Aorta (tissue), 5 donors: ENCODE results near the gene PITPNM1. TPM values are rescaled to one million over a fixed set of nuclear protein-coding genes. Genes with fewer than 3 reads are reported as not detected.
A peak's percentile ranks its signal among the peaks of the same experiment; 100 is the strongest.

Experiments used
- ATAC-seq: fragments of 200-7000 bp; cut with Tn5 transposase; one replicate; pipeline ENCODE4 v1.9.1; 2022; ENCODE audit warnings: moderate library complexity; ENCODE audit not compliant: low FRiP score
- DNase-seq, 2 donors: peaks; one replicate each; pipeline ENCODE4 v3.0.0-alpha.2; 2020
- H3K27ac ChIP-seq, 2 donors: one replicate each; pipeline ENCODE4 v1.5.1; 2013; ENCODE audit warnings: low read length in 2 of 2, mild to moderate bottlenecking in 2 of 2, moderate library complexity in 2 of 2, control low read depth in 1 of 2, inconsistent platforms in 1 of 2, low read depth in 1 of 2
- H3K27me3 ChIP-seq, 2 donors: one replicate each; pipeline ENCODE4 v1.6.1; 2013; ENCODE audit warnings: control low read depth in 1 of 2, low read length in 1 of 2, mild to moderate bottlenecking in 1 of 2, moderate library complexity in 1 of 2; ENCODE audit not compliant: insufficient read depth in 2 of 2, control insufficient read depth in 1 of 2
- H3K36me3 ChIP-seq, 2 donors: one replicate each; pipeline ENCODE4 v1.6.1; 2013; ENCODE audit warnings: control low read depth in 1 of 2, low read length in 1 of 2, mild to moderate bottlenecking in 1 of 2; ENCODE audit not compliant: insufficient read depth in 2 of 2, control insufficient read depth in 1 of 2
- H3K4me1 ChIP-seq, 2 donors: one replicate each; pipeline ENCODE4 v1.6.1; 2013; ENCODE audit warnings: low read length in 2 of 2, control low read depth in 1 of 2, mild to moderate bottlenecking in 1 of 2, moderate library complexity in 1 of 2; ENCODE audit not compliant: insufficient read depth in 2 of 2, control insufficient read depth in 1 of 2
- H3K4me3 ChIP-seq, 2 donors: one replicate each; pipeline ENCODE4 v1.5.1; 2013; ENCODE audit warnings: low read length in 2 of 2, control low read depth in 1 of 2, mild to moderate bottlenecking in 1 of 2
- H3K9me3 ChIP-seq: one replicate; pipeline ENCODE4 v1.6.1; 2013; ENCODE audit warnings: mild to moderate bottlenecking, low read length; ENCODE audit not compliant: control insufficient read depth
- WGBS, 2 donors: extraction: QIAGEN DNeasy Blood & Tissue Kit; methylation state at CpG; one replicate each; pipeline ENCODE4 v1.1.7; 2013; 5-methylcytosine and 5-hydroxymethylcytosine counted together
- intact Hi-C, 2 donors: fragments of 100-400 bp; cut with DNase I; formaldehyde crosslinking; loops; one replicate each; pipeline versions ENCODE4 v1.14.2 to v1.15.0; 2022
- microRNA-seq, 2 donors: library from miRNA; unstranded; fragments of <30 nt; microRNA quantifications; one replicate each; pipeline ENCODE4 v1.2.0, GENCODE V29; 2020
- polyA plus RNA-seq, 2 donors: library from polyadenylated mRNA; stranded (reverse); fragments of 200-250 nt; gene quantifications; one replicate each; pipeline ENCODE4 v1.2.3, GENCODE V29; 2013
- total RNA-seq, 2 donors: library from RNA; stranded (reverse); fragmentation: NEBNext Ultra II Directional; extraction: Animal tissue kit (Norgen Biotek cat#: 25700); gene quantifications; one replicate each; pipeline ENCODE4 v1.2.1, GENCODE V29; 2021
- donor health status: healthy with polysubstance abuse.
- donor health status: Bipolar disorder and iron deficiency.
- donor health status: DM: no; HTN: no; CAD: no.
- donor health status: DM: no; HTN: no; CAD: no.
- donor health status: DM: yes; HTN: yes; CAD: no.

The PITPNM1 gene
- total and polyA plus RNA-seq, 4 donors = 11.8 to 48.8 (median 31.5) TPM

GRCh38 chr11:67449116-67449844 lies 55.9 kb downstream of the PITPNM1 start:
- no peaks in the 10 kb centered on the region for H3K27me3 ChIP-seq
- intact Hi-C loops = no loop called here
- WGBS, 2 donors = 77 to 79% methylated on average over 9 of the region's 9 CpGs

GRCh38 chr11:67448220-67448609 lies 56.9 kb downstream of the PITPNM1 start:
- DNase-seq (no peak), ATAC-seq (no peak)
- Histone ChIP-seq H3K27me3 (no peaks in the 10 kb centered on the region), H3K4me1 (no peaks in the 10 kb centered on the region), H3K36me3 (no peaks in the 10 kb centered on the region), H3K9me3 (no peaks in the 10 kb centered on the region), H3K27ac (no peak overlapping the region), H3K4me3 (no peak overlapping the region)
- intact Hi-C loops = no loop called here
- 91 to 94% methylated on average over 7 of the region's 7 CpGs for WGBS, 2 donors

More at GRCh38 chr11:67449116-67449844, 55.9 kb downstream of the PITPNM1 start:
- Histone ChIP-seq H3K4me3 (no peak overlapping the region), H3K36me3 (no peaks in the 10 kb centered on the region), H3K9me3 (no peaks in the 10 kb centered on the region), H3K27ac (no peak overlapping the region), H3K4me1 (no peaks in the 10 kb centered on the region)
- DNase-seq (no peak), ATAC-seq (no peak)

- H3K4me1 ChIP-seq = no peaks in the 10 kb centered on the region
Observed at GRCh38 chr11:67445515-67445914, 59.6 kb downstream of the PITPNM1 start.

GRCh38 chr11:67442504-67443404 lies 62.4 kb downstream of the PITPNM1 start:
- Histone ChIP-seq H3K4me3 (peak overlapping the region; percentile 81), H3K27me3 (no peaks in the 10 kb centered on the region), H3K4me1 (no peaks in the 10 kb centered on the region), H3K27ac (peak overlapping the region; percentile 74 to 97), H3K9me3 (no peaks in the 10 kb centered on the region), H3K36me3 (no peaks in the 10 kb centered on the region)
- DNase-seq (no peak), ATAC-seq (peak; percentile 1)
- intact Hi-C loops = no loop called here
- 34 to 37% methylated on average over 42 to 45 of the region's 45 CpGs for WGBS, 2 donors

More at GRCh38 chr11:67445515-67445914, 59.6 kb downstream of the PITPNM1 start:
- H3K9me3 ChIP-seq = no peaks in the 10 kb centered on the region
- DNase-seq = no peak
- no peak overlapping the region for H3K27ac ChIP-seq
- WGBS, 2 donors = 86% methylated on average over 5 of the region's 5 CpGs
- H3K36me3 ChIP-seq = no peaks in the 10 kb centered on the region
- no peak for ATAC-seq
- H3K27me3 ChIP-seq = no peaks in the 10 kb centered on the region
- intact Hi-C loops = no loop called here
- H3K4me3 ChIP-seq = no peak overlapping the region

Small RNAs within 50 kb of the gene (microRNA-seq; reads per million reads assigned to microRNA genes)
- gene MIR6752 = 0 to 1.8 reads per million in 2 donors

Other genes starting within 250 kb of the PITPNM1 start
- 10 to 100 TPM; 53.8 to 77.6 TPM for gene GRK2, start 238.9 kb downstream of the PITPNM1 start, total RNA-seq
- gene GRK2, start 238.9 kb downstream of the PITPNM1 start, polyA plus RNA-seq = 10 to 100 TPM; 29.3 to 53.6 TPM
- gene ANKRD13D, start 216.1 kb downstream of the PITPNM1 start, total RNA-seq = 10 to 100 TPM; 43.2 to 96.1 TPM
- 100 to 1,000 TPM in 1 of 2 donors, 10 to 100 TPM in 1; 16.8 to 100 TPM for gene ANKRD13D, start 216.1 kb downstream of the PITPNM1 start, polyA plus RNA-seq
- gene SSH3, start 201.8 kb downstream of the PITPNM1 start, total RNA-seq = 10 to 100 TPM; 27.3 to 37.0 TPM
- 10 to 100 TPM; 13.3 to 24.1 TPM for gene SSH3, start 201.8 kb downstream of the PITPNM1 start, polyA plus RNA-seq
- gene POLD4, start 151.8 kb downstream of the PITPNM1 start, total RNA-seq = 10 to 100 TPM; 82.7 to 85.1 TPM
- gene POLD4, start 151.8 kb downstream of the PITPNM1 start, polyA plus RNA-seq = 100 to 1,000 TPM; 175 to 338 TPM
- 10 to 100 TPM in 1 of 2 donors, 1 to 10 TPM in 1; 7.7 to 12.0 TPM for gene CLCF1, start 131.8 kb downstream of the PITPNM1 start, total RNA-seq
- 10 to 100 TPM in 1 of 2 donors, 1 to 10 TPM in 1; 2.6 to 19.5 TPM for gene CLCF1, start 131.8 kb downstream of the PITPNM1 start, polyA plus RNA-seq
- gene RAD9A, start 113.4 kb downstream of the PITPNM1 start, total RNA-seq = 10 to 100 TPM; 14.6 to 25.1 TPM
- 10 to 100 TPM in 1 of 2 donors, 1 to 10 TPM in 1; 8.8 to 56.2 TPM for gene RAD9A, start 113.4 kb downstream of the PITPNM1 start, polyA plus RNA-seq
- gene PPP1CA, start 103.5 kb downstream of the PITPNM1 start, total RNA-seq = 10 to 100 TPM; 61.7 to 64.8 TPM
- 10 to 100 TPM; 79.6 to 92.0 TPM for gene PPP1CA, start 103.5 kb downstream of the PITPNM1 start, polyA plus RNA-seq
- gene TBC1D10C, start 101.3 kb downstream of the PITPNM1 start, total RNA-seq = 1 to 10 TPM; 4.2 to 9.5 TPM
- 1 to 10 TPM; 1.9 to 2.3 TPM for gene TBC1D10C, start 101.3 kb downstream of the PITPNM1 start, polyA plus RNA-seq
- gene CARNS1, start 89.7 kb downstream of the PITPNM1 start, total RNA-seq = 1 to 10 TPM; 7.0 to 9.3 TPM
- gene CARNS1, start 89.7 kb downstream of the PITPNM1 start, polyA plus RNA-seq = 1 to 10 TPM in 1 of 2 donors, under 1 TPM in 1; 0.38 to 8.1 TPM
- gene RPS6KB2, start 76.9 kb downstream of the PITPNM1 start, total RNA-seq = 10 to 100 TPM; 30.8 to 37.7 TPM
- gene RPS6KB2, start 76.9 kb downstream of the PITPNM1 start, polyA plus RNA-seq = 10 to 100 TPM; 38.2 to 84.8 TPM
- 1 to 10 TPM; 2.9 to 4.8 TPM for gene PTPRCAP, start 67.7 kb downstream of the PITPNM1 start, total RNA-seq
- 10 to 100 TPM in 1 of 2 donors, 1 to 10 TPM in 1; 2.0 to 13.8 TPM for gene PTPRCAP, start 67.7 kb downstream of the PITPNM1 start, polyA plus RNA-seq
- gene CORO1B, start 61.9 kb downstream of the PITPNM1 start, total RNA-seq = 10 to 100 TPM; 77.6 to 79.6 TPM
- 10 to 100 TPM; 45.7 to 96.7 TPM for gene CORO1B, start 61.9 kb downstream of the PITPNM1 start, polyA plus RNA-seq
- not detected for gene GPR152, start 52.6 kb downstream of the PITPNM1 start, total RNA-seq
- gene GPR152, start 52.6 kb downstream of the PITPNM1 start, polyA plus RNA-seq = not detected
- 1 to 10 TPM; 2.4 TPM for gene CABP4, start 50.0 kb downstream of the PITPNM1 start, total RNA-seq
- gene CABP4, start 50.0 kb downstream of the PITPNM1 start, polyA plus RNA-seq = 1 to 10 TPM in 1 of 2 donors, under 1 TPM in 1; 0.33 to 3.9 TPM
- gene TMEM134, start 36.1 kb downstream of the PITPNM1 start, total RNA-seq = 10 to 100 TPM; 34.1 to 37.6 TPM
- 10 to 100 TPM; 20.0 to 63.2 TPM for gene TMEM134, start 36.1 kb downstream of the PITPNM1 start, polyA plus RNA-seq
- 10 to 100 TPM; 61.2 to 63.1 TPM for gene AIP, start 22.3 kb downstream of the PITPNM1 start, total RNA-seq
- gene AIP, start 22.3 kb downstream of the PITPNM1 start, polyA plus RNA-seq = 100 to 1,000 TPM; 105 to 141 TPM
- 10 to 100 TPM; 40.8 to 65.6 TPM for gene CDK2AP2, start 2.8 kb upstream of the PITPNM1 start, total RNA-seq
- gene CDK2AP2, start 2.8 kb upstream of the PITPNM1 start, polyA plus RNA-seq = 100 to 1,000 TPM in 1 of 2 donors, 10 to 100 TPM in 1; 87.3 to 105 TPM
- gene CABP2, start 18.1 kb upstream of the PITPNM1 start, total RNA-seq = not detected
- gene CABP2, start 18.1 kb upstream of the PITPNM1 start, polyA plus RNA-seq = not detected
- 100 to 1,000 TPM; 371 to 432 TPM for gene GSTP1, start 78.4 kb upstream of the PITPNM1 start, total RNA-seq
- 100 to 1,000 TPM; 559 to 782 TPM for gene GSTP1, start 78.4 kb upstream of the PITPNM1 start, polyA plus RNA-seq
- 100 to 1,000 TPM; 113 to 123 TPM for gene NDUFV1, start 101.6 kb upstream of the PITPNM1 start, total RNA-seq
- 100 to 1,000 TPM; 104 to 295 TPM for gene NDUFV1, start 101.6 kb upstream of the PITPNM1 start, polyA plus RNA-seq
- 1 to 10 TPM; 4.6 to 6.8 TPM for gene NUDT8, start 124.6 kb upstream of the PITPNM1 start, total RNA-seq
- 1 to 10 TPM; 4.1 to 9.5 TPM for gene NUDT8, start 124.6 kb upstream of the PITPNM1 start, polyA plus RNA-seq
- gene TBX10, start 134.4 kb upstream of the PITPNM1 start, total RNA-seq = not detected
- 1 to 10 TPM in 1 of 2 donors, under 1 TPM in 1; 0.23 to 5.4 TPM for gene TBX10, start 134.4 kb upstream of the PITPNM1 start, polyA plus RNA-seq
- not detected for gene ACY3, start 145.4 kb upstream of the PITPNM1 start, total RNA-seq
- gene ACY3, start 145.4 kb upstream of the PITPNM1 start, polyA plus RNA-seq = 1 to 10 TPM in 1 of 2 donors, not detected in 1; 8.3 TPM
- gene ALDH3B2, start 169.3 kb upstream of the PITPNM1 start, total RNA-seq = not detected
- under 1 TPM in 1 of 2 donors, not detected in 1; 0.05 TPM for gene ALDH3B2, start 169.3 kb upstream of the PITPNM1 start, polyA plus RNA-seq